A673 (cell line): Measurements from ENCODE around the gene INPP4B. TPM values are rescaled to one million over a fixed set of nuclear protein-coding genes. Genes with fewer than 3 reads are reported as not detected.

Experiments used
- BruUV-seq: library from RNA; stranded (reverse); fragments of 400-500 nt; replicated peaks from 2 replicates; lab custom pipeline; 2021; lab: Mats Ljungman, UMichigan
- CTCF ChIA-PET: fragments of 300-600 bp; sonication (Branson Sonifier 250); formaldehyde crosslinking; loops from one replicate; lab custom pipeline; 2022; ENCODE audit warnings: antibody characterized with exemption; lab: Charles Lee
- POLR2A ChIA-PET: fragments of 300-600 bp; sonication (Branson Sonifier 250); formaldehyde crosslinking; loops from one replicate; lab custom pipeline; 2022; ENCODE audit warnings: antibody characterized with exemption; ENCODE audit not compliant: low non-redundant PET; lab: Charles Lee
- DNase-seq: peaks from one replicate; pipeline ENCODE4 v3.0.0-alpha.2; 2015; ENCODE audit warnings: low spot score
- H3K27ac ChIP-seq: fragments of 200-600 bp; sonication (generic); 2 replicates; pipeline ENCODE4 v1.5.1; 2016; ENCODE audit warnings: mixed run types, low read depth, mild to moderate bottlenecking, mixed read lengths, antibody characterized with exemption, low read length; ENCODE audit not compliant: poor library complexity, severe bottlenecking
- H3K27me3 ChIP-seq: fragments of 200-600 bp; sonication (generic); replicated peaks from 2 replicates; pipeline ENCODE4 v1.6.1; 2017; ENCODE audit warnings: mixed run types, low read depth, mild to moderate bottlenecking, mixed read lengths, antibody characterized with exemption, low read length; ENCODE audit not compliant: insufficient read depth, poor library complexity
- H3K36me3 ChIP-seq: fragments of 200-600 bp; sonication (generic); 2 replicates; pipeline ENCODE4 v1.6.1; 2016; ENCODE audit warnings: mixed run types, mild to moderate bottlenecking, mixed read lengths, antibody characterized with exemption, low read length; ENCODE audit not compliant: insufficient read depth, poor library complexity, severe bottlenecking
- H3K4me1 ChIP-seq: fragments of 200-600 bp; sonication (generic); 2 replicates; pipeline ENCODE4 v1.6.1; 2017; ENCODE audit warnings: mixed run types, mild to moderate bottlenecking, mixed read lengths, antibody characterized with exemption, low read length; ENCODE audit not compliant: insufficient read depth, poor library complexity, severe bottlenecking
- H3K4me3 ChIP-seq: fragments of 200-600 bp; sonication (generic); 2 replicates; pipeline ENCODE4 v1.5.1; 2016; ENCODE audit warnings: low read depth, mixed run types, mild to moderate bottlenecking, mixed read lengths, low read length; ENCODE audit not compliant: poor library complexity, severe bottlenecking
- H3K9me3 ChIP-seq: fragments of 200-600 bp; sonication (generic); 2 replicates; pipeline ENCODE4 v1.6.1; 2016; ENCODE audit warnings: mixed run types, low read depth, mild to moderate bottlenecking, mixed read lengths, antibody characterized with exemption, low read length; ENCODE audit not compliant: poor library complexity, severe bottlenecking
- EZH2 ChIP-seq: fragments of 200-600 bp; sonication (generic); IDR thresholded peaks from 2 replicates; pipeline ENCODE4 v1.6.1; 2017; ENCODE audit warnings: borderline replicate concordance, low read depth, mild to moderate bottlenecking, mixed read lengths, antibody characterized with exemption, low read length; ENCODE audit not compliant: poor library complexity, severe bottlenecking
- intact Hi-C: fragments of 100-400 bp; cut with micrococcal nuclease; formaldehyde crosslinking; loops from one replicate; pipeline ENCODE4 v1.10.0; 2022; ENCODE audit not compliant: unreplicated experiment
- total RNA-seq: library from RNA; stranded (reverse); gene quantifications from 2 replicates; pipeline ENCODE4 v1.2.3, GENCODE V29; 2021
- TF ChIP-seq, protein P1 (sequence below): fragments of 300-800, 200-600 bp; sonication (generic); conservative IDR thresholded peaks from 2 replicates; pipeline ENCODE4 v1.5.1; 2017; ENCODE audit warnings: low read depth, mild to moderate bottlenecking, antibody characterized with exemption, low read length, moderate library complexity, mixed read lengths

INPP4B gene
- total RNA-seq, 1 experiment from 2014 or later = 13.1 TPM

- BruUV-seq = no TSS peak
- intact Hi-C loops = no loop called here
Measured at GRCh38 chr4:142544039-142544438, 302.1 kb downstream of the INPP4B start.

DNA sequence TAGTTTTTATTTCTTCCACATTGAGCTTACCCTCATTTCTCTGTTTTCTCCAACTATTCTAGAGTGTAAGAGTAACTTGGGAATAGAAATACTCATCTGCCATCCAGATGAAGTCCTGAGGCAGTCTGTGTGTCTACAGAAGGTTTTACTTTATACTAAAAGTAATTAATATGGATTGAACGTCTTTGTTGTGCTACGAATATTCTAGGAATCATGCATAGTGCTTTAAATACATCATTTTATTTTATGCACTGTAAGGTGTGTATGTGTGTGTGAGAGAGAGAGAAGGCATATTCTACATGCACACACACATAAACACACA, 305.7 kb downstream of the INPP4B start:
- no peak overlapping the region for H3K4me3 ChIP-seq
- BruUV-seq = no TSS peak

More at GRCh38 chr4:142544039-142544438, 302.1 kb downstream of the INPP4B start:
- H3K27ac ChIP-seq = no peak overlapping the region
- H3K4me3 ChIP-seq = no peak overlapping the region
- ChIA-PET CTCF (no interaction called here), POLR2A (no interaction called here)
- H3K27me3 ChIP-seq = no peaks in the 10 kb centered on the region
- H3K9me3 ChIP-seq = no peaks in the 10 kb centered on the region
- no peak for TF ChIP-seq EZH2
- TF ChIP-seq, protein P1, sequence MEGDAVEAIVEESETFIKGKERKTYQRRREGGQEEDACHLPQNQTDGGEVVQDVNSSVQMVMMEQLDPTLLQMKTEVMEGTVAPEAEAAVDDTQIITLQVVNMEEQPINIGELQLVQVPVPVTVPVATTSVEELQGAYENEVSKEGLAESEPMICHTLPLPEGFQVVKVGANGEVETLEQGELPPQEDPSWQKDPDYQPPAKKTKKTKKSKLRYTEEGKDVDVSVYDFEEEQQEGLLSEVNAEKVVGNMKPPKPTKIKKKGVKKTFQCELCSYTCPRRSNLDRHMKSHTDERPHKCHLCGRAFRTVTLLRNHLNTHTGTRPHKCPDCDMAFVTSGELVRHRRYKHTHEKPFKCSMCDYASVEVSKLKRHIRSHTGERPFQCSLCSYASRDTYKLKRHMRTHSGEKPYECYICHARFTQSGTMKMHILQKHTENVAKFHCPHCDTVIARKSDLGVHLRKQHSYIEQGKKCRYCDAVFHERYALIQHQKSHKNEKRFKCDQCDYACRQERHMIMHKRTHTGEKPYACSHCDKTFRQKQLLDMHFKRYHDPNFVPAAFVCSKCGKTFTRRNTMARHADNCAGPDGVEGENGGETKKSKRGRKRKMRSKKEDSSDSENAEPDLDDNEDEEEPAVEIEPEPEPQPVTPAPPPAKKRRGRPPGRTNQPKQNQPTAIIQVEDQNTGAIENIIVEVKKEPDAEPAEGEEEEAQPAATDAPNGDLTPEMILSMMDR = no peak
- no peak for DNase-seq
- H3K36me3 ChIP-seq = no peaks in the 10 kb centered on the region
- no peaks in the 10 kb centered on the region for H3K4me1 ChIP-seq

GRCh38 chr4:142539796-142540482, 306.2 kb downstream of the INPP4B start:
- Histone ChIP-seq H3K4me3 (no peak overlapping the region), H3K4me1 (no peaks in the 10 kb centered on the region), H3K36me3 (no peaks in the 10 kb centered on the region), H3K27me3 (no peaks in the 10 kb centered on the region), H3K27ac (no peak overlapping the region), H3K9me3 (no peaks in the 10 kb centered on the region)
- CTCF ChIA-PET = no interaction called here
- DNase-seq = no peak
- TF ChIP-seq, protein P1 = no peak
- no peak for TF ChIP-seq EZH2
- intact Hi-C loops = no loop called here
- POLR2A ChIA-PET = no interaction called here
- BruUV-seq = no TSS peak

More for the DNA sequence above, 305.7 kb downstream of the INPP4B start:
- Histone ChIP-seq H3K27me3 (no peaks in the 10 kb centered on the region), H3K9me3 (no peaks in the 10 kb centered on the region), H3K4me1 (no peaks in the 10 kb centered on the region), H3K27ac (no peak overlapping the region), H3K36me3 (no peaks in the 10 kb centered on the region)
- POLR2A ChIA-PET = no interaction called here
- DNase-seq = no peak
- CTCF ChIA-PET = no interaction called here
- TF ChIP-seq EZH2 = no peak
- TF ChIP-seq, protein P1 = no peak
- intact Hi-C loops = no loop called here
